Thyroid gland (tissue), 4 donors: Measurements from ENCODE around the gene FBXO31. TPM values are rescaled to one million over a fixed set of nuclear protein-coding genes. Genes with fewer than 3 reads are reported as not detected.

Source experiments
- DNase-seq, 2 donors: peaks; one replicate each; pipeline ENCODE4 v3.0.0-alpha.2; 2019
- H3K27ac ChIP-seq, 3 donors: fragments of 200-600 bp; sonication (generic); 1 replicate in 2 of 3; 2 replicates in 1 of 3; pipeline ENCODE4 v1.5.1; 2016 to 2019; ENCODE audit warnings: mild to moderate bottlenecking in 1 of 3, moderate library complexity in 1 of 3
- H3K27me3 ChIP-seq: fragments of 200-600 bp; sonication (generic); one replicate; pipeline ENCODE4 v1.5.1; 2019
- H3K36me3 ChIP-seq, 2 donors: fragments of 200-600 bp; sonication (generic); one replicate each; pipeline ENCODE4 v1.5.1; 2016 to 2019
- H3K4me1 ChIP-seq, 2 donors: fragments of 200-600 bp; sonication (generic); one replicate each; pipeline ENCODE4 v1.5.1; 2017 to 2019
- H3K4me3 ChIP-seq, 3 donors: fragments of 200-600 bp; sonication (generic); replicated peaks in 1 of 3; 1 replicate in 2 of 3; 2 replicates in 1 of 3; pipeline ENCODE4 v1.5.1; 2016; ENCODE audit warnings: mild to moderate bottlenecking in 1 of 3
- H3K9me3 ChIP-seq: fragments of 200-600 bp; sonication (generic); one replicate; pipeline ENCODE4 v1.5.1; 2017
- CTCF ChIP-seq, 6 experiments: fragments of 200-600 bp in 3 of 6; fragments of 450-650 bp in 3 of 6; sonication (generic) in 3 of 6; IDR thresholded peaks; one replicate each; pipeline ENCODE4 v1.5.1; 2016 to 2019; ENCODE audit warnings: antibody characterized with exemption in 6 of 6, mild to moderate bottlenecking in 2 of 6, inconsistent platforms in 1 of 6, moderate library complexity in 1 of 6
- POLR2A ChIP-seq, 2 donors: fragments of 450-650 bp; IDR thresholded peaks; one replicate each; pipeline ENCODE4 v1.6.1; 2017; ENCODE audit warnings: antibody characterized with exemption in 2 of 2, mild to moderate bottlenecking in 2 of 2, moderate library complexity in 1 of 2
- WGBS, 2 donors: methylation state at CpG; one replicate each; pipeline ENCODE4 v1.1.5; 2017; 5-methylcytosine and 5-hydroxymethylcytosine counted together
- intact Hi-C: fragments of 100-400 bp; cut with DNase I; formaldehyde crosslinking; loops from one replicate; pipeline ENCODE4 v1.15.1; 2023
- total RNA-seq, 4 donors: library from RNA; depleted of rRNA; stranded (reverse); fragments of >200 nt; gene quantifications; one replicate each; pipeline ENCODE4 v1.2.3, GENCODE V29; 2016

Gene FBXO31
- total RNA-seq, 4 donors from 2014 or later = 23.8 to 62.5 (median 54.9) TPM

GRCh38 chr16:87335625-87336433 is 47.7 kb downstream of the FBXO31 start:
- Histone ChIP-seq H3K36me3 (peaks cover 37 to 43% of the 10 kb centered on the region in 2 donors), H3K27me3 (no peaks in the 10 kb centered on the region), H3K9me3 (no peaks in the 10 kb centered on the region)

GRCh38 chr16:87334651-87335624 is 48.6 kb downstream of the FBXO31 start:
- peaks cover 39 to 43% of the 10 kb centered on the region in 2 donors for H3K36me3 ChIP-seq
- no peaks in the 10 kb centered on the region for H3K9me3 ChIP-seq
- H3K4me1 ChIP-seq = peaks cover 0 to 5% of the 10 kb centered on the region in 2 donors
- H3K27ac ChIP-seq = no peak overlapping the region
- intact Hi-C loops = no loop called here
- 92 to 95% methylated on average over 17 to 19 of the region's 29 CpGs for WGBS, 2 donors
- DNase-seq = no peak
- no peaks in the 10 kb centered on the region for H3K27me3 ChIP-seq
- H3K4me3 ChIP-seq = no peak overlapping the region
- no peak for TF ChIP-seq POLR2A (IDR thresholded peaks at IDR 0.05)
- no peak for TF ChIP-seq CTCF (IDR thresholded peaks at IDR 0.05)

More at GRCh38 chr16:87335625-87336433, 47.7 kb downstream of the FBXO31 start:
- Histone ChIP-seq H3K4me3 (no peak overlapping the region), H3K4me1 (no peaks in the 10 kb centered on the region), H3K27ac (no peak overlapping the region)
- no peak for DNase-seq
- TF ChIP-seq CTCF (IDR thresholded peaks at IDR 0.05) = no peak
- TF ChIP-seq POLR2A (IDR thresholded peaks at IDR 0.05) = no peak
- WGBS, 2 donors = 91% methylated on average over 13 to 14 of the region's 19 CpGs
- intact Hi-C loops = no loop called here

- no peak for TF ChIP-seq POLR2A (IDR thresholded peaks at IDR 0.05)
- TF ChIP-seq CTCF (IDR thresholded peaks at IDR 0.05) = no peak
- H3K36me3 ChIP-seq = peaks cover 38 to 42% of the 10 kb centered on the region in 2 donors
- intact Hi-C loops = no loop called here
- H3K4me3 ChIP-seq = no peak overlapping the region
- WGBS, 2 donors = 95 to 96% methylated on average over 33 to 34 of the region's 41 CpGs
- H3K9me3 ChIP-seq = no peaks in the 10 kb centered on the region
- no peak overlapping the region for H3K27ac ChIP-seq
- H3K4me1 ChIP-seq = peaks cover 0 to 5% of the 10 kb centered on the region in 2 donors
- DNase-seq = no peak
- H3K27me3 ChIP-seq = no peaks in the 10 kb centered on the region
These were observed 49.8 kb downstream of the FBXO31 start for GRCh38 chr16:87333581-87334331.

GRCh38 chr16:87333101-87333500 is 50.5 kb downstream of the FBXO31 start:
- Histone ChIP-seq H3K36me3 (peaks cover 36 to 42% of the 10 kb centered on the region in 2 donors), H3K4me1 (peaks cover 0 to 8% of the 10 kb centered on the region in 2 donors), H3K9me3 (no peaks in the 10 kb centered on the region), H3K4me3 (no peak overlapping the region), H3K27me3 (no peaks in the 10 kb centered on the region), H3K27ac (no peak overlapping the region)
- TF ChIP-seq POLR2A (IDR thresholded peaks at IDR 0.05) (no peak), CTCF (IDR thresholded peaks at IDR 0.05) (no peak)
- 86 to 89% methylated on average over 10 to 15 of the region's 15 CpGs for WGBS, 2 donors
- intact Hi-C loops = no loop called here
- no peak for DNase-seq
